GDM1 (cell line): Measurements from ENCODE around the gene DYNLT2.
"Not testable (repeated sequence)": the region's sequence is repeated elsewhere in the genome, so short reads cannot be mapped to it uniquely, and the experiment has no call there.

Experiments
- DNase-seq: peaks from one replicate; lab custom pipeline; 2025; lab: John Stamatoyannopoulos, UW

The DYNLT2 gene

DNA sequence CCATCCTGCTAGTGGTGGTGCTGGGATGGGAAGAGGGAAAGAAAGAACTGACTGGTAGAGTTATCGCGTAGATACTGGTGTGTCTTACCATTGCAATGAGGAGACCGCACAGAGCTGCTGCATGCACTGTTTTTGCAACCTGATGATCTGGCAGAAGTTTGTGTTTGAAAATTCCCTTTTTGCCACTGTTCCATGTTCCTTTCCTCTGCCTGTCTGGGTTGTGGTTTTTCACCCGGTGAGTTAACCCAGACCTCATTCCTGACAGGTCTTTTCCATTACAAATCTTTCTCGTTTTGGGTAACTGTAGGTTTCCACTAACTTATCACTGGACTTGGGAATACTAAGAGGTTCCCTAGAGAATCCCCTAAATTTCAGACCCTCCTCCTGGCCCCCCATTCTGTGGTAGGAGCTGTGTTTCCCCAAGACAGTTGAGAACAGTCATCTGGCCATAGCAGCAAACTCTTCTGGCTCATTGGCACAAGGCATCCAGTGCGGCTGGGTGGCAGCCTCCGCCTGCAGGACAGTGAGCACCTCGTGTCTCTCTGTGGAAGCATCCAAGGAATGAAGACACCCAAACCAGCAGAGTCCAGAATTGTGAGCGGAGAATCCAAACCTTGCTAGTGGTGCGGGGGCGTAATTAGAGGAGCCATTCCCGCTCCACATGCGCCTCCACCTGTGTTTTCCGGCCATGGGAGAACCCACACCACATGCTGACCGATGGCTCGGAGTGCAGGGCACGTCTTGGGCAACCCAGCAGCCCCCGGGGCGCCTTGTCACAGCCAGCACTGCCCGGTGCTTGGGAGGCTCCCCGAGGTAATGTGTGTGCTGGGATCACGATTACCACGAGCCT is 32.8 kb upstream of the DYNLT2 start:
- DNase-seq, result no peak

DNA sequence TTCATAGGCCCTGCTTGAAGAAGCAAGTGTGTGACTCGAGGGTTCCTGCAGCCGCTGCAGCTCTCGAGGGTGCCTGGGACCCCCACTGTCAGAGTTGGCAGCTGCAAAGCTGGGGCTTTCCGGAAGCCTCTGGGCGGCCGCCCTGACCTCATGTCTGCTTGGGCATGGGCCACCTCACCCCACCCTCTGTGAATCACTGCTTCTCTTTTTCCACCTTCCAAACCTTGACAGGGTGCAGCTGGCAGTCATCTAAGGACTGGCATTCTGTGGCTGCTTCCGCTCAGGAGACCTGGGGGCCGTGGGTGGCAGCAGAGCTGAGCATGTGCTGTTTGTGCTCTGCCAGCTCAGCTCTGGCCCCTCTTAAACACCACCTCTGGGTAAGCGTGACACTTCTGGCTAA is 32.0 kb upstream of the DYNLT2 start:
- no peak for DNase-seq

DNA sequence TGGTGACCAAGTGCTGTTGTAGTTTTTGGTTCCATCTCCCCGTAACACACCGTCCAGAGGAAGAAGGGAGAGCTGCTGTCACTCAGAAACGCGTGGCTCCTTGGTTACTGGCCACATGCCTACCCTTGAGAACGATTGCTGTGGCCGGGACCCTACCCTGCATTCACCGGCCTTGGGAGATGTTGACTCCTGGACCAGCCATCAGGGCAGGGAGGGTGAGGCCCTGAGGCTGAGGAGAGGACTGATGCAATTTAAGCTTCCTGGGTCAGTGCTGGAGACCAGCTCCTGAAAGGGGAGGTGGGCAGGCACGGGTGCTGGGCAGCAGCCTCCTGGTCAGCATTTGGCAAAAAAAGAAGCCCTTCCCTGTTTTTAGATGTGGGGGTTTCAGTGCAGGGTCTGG is 31.6 kb upstream of the DYNLT2 start:
- DNase-seq, result no peak

DNA sequence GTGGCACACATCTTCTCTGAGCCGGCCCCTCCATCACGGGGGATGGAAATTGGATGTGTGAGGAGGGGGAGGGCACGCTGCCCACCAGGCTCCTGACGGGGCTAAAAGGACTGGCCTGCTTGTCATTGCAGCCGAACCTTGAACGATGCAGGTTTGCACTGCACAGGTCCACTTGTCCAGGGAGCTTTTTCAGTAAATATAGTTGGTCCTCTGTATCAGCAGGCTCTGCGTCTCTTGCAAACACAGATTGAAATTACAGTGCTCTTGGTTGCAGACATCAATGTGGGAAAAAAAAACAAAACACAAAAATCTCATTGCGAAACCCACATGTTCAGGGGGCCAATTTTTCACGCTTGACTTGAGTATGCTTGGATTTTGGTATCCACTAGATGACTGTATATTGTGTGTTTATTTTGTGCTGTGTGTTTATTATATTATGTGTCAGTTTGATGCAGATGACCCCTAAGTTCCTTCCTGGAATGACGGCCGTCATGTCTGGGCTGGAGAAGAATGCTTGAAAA is 29.3 kb upstream of the DYNLT2 start:
- DNase-seq, result no peak

DNA sequence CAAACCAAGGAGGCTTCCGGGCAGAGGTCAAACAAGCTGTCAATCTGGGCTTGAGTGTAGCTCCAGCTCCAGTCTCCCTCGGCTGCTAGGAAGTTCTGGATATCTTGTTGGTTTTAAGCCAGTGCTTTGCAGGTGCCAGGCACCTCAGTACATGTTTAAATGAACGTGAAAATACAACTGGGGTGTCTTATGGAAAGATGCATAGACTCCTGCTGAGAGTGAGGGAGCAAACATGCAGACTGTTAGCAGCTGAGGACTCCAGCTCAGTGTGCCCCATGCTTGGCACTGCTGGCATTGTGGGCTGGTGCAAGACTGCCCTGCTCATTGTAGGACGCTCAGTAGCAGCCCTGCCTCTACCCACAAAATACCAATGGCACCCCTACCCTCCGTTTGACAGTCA is 28.5 kb upstream of the DYNLT2 start:
- DNase-seq, result no peak

DNA sequence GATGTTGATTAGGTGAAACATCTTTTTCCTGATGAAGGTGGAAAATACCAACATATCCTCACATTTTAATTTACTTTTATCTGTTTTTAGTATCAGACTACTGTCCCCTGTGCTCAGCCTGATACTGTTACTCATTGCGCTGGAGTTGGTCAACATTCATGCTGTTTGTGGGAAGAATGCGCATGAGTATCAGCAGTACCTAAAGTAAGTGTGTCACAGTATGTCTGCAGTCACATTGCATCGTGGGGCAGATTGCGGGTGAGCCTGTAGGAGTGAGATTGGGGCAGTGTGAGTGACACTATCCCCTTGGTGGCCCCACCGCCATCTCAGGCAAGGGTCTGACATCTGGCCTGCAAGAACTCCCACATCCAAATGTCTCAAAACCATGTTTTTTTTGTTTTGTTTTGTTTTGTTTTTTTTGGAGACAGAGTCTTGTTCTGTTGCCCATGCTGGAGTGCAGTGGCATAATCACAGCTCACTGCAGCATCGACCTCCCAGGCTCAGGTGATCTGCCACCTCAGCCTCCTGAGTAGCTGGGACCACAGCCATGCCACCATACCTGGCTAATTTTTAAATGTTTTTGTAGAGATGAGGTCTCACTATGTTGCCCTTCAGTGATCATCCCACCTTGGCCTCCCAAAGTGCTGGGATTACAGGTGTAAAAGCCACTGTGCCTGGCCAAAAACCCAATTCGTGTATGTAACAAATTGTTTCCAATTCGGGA is 27.9 kb upstream of the DYNLT2 start:
- DNase-seq, result no peak

DNA sequence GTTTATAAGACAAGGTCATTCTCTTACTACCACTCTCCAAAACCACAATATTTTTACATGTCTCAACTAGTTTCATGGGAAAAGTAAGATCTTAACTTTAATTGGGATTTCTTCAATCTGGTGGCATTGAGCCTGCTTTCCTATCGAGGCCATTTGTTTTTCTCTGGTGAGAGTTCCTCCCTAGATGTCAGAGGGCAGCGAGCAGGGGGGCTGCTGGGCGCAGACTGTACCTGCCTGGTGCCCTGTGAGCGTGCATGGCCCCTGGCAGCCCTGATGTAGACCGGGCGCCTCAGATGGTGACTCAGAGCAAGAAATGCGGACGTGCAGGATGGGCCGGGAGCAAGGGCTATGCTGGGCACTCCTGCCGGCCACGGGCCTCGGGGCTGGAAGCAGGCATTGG is 27.3 kb upstream of the DYNLT2 start:
- no peak for DNase-seq

DNA sequence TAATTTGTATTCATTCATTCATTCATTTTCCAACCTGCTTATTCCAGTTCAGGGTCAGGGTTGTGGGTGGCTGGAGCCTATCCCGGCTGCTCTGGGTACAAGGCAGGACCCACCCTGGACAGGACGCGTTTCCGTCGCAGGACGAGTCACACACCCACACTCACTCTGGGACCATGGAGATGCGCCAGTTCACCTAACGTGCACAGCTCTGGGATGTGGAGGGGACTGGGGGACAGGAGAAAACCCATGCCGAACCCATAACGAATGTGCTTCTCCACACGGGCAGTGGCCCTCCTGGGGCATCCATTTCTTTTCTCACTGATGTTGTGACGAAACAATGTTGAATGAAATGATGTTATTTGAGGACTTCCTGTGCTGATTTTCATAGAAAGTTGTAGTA is 26.5 kb upstream of the DYNLT2 start:
- DNase-seq, result no peak

DNA sequence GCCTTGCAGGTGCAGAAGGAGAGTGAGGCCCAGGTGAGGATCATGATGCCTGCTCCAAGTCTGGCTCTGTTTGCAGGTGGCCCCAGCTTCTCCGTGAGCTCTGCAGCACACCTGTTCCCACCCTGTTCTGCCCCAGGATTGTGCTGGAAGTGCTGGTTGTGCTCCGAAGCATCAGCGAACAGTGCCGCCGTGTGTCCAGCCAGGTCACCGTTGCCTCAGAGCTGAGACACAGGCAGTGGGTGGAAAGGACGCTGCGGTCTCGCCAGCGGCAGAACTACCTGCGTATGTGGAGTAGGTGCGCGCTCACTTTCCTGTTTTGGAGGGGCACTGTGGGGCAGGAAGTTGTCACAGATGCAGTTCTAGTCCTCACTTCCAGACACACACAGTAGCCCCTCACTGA is 25.0 kb upstream of the DYNLT2 start:
- no peak for DNase-seq

DNA sequence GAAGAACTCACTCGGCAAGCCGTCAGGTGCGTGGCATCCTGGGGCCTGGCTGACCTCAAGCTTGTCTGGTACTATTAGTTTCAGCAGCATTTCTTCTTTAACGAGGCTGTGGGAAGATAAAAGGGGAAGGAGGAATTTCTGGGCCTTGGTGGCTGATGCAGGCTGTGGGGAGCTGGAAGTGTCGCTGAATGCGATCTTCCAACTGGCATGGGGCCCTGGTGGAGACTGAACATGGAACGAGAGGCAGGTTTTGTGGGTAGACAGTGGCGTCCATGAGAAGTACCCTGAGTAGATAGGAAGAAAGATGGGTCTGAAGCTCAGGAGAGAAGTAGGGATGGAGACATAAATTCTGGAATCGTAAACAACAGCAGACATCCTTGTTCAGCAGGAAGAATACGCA is 23.9 kb upstream of the DYNLT2 start:
- DNase-seq, result no peak

DNA sequence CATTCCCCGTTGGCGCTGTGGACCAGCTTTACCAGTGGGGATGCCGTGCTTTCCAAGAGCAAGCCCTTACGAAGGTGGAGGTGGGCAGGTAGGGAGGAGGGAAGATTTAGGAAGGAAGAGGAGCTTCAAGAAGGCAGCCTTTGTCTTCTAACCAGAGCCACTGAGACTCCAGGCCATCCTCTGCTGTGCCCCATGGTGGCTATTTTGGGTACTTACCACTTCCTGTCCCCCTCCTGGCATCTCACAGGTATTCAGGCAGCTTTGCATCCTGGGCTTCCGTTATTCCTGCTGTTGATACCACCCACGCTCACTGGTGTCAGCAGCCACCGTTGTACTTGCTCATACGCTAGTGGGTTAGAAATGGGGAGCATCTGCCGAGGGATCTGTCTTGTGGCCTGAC is 23.0 kb upstream of the DYNLT2 start:
- no peak for DNase-seq

DNA sequence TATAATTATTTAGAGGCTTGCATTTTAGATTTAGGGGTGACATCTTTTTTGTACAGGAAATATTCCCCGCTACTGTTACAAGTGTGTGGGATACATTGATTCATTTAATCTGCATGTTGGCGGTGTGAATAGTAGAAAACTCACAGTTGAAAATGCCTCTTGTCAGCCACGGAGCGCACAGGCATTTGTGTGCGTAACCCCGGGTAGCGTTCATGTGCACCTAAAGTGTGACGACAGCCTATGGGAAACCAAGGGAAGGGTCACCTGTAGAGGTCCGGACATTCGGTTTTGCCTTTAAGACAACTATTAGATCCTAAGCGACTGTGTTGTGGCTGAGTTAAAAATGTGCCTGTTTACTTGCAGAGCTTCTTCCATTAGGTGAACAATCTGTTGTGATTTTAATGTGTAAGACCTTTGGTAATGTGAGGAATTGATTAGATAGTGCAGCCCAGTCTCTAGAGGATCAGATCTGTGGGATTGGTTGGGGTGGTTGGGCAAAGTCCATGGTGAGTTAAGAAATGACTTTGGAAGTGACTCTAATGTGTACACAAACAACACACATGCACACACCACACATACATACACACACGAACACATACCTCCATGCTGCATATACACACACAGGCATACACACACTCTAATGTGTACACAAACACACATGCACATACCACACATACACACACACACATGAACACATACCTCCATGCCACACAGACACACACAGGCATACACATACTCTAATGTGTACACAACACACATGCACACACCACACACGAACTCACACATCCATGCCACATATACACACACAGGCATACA is 15.8 kb upstream of the DYNLT2 start:
- no peak for DNase-seq

DNA sequence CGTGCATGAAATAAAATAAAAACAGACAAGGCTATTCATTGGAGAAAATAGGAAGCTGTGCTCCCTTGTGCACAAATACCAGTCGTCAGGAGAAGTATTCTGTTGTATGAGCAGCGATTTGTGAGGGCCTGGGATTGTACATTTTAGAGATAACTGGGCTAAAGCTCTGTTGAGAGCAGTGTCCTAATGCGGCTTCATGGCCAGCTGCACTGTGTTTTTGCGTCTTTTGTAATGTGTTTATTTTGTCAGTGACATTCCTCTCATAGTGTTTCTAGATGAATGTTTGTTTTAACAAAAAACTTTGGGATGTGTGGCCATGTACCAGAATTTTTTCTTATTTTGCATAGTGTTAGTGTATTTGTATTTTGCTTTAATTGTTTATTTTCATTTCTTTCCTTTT is 14.9 kb upstream of the DYNLT2 start:
- no peak for DNase-seq

DNA sequence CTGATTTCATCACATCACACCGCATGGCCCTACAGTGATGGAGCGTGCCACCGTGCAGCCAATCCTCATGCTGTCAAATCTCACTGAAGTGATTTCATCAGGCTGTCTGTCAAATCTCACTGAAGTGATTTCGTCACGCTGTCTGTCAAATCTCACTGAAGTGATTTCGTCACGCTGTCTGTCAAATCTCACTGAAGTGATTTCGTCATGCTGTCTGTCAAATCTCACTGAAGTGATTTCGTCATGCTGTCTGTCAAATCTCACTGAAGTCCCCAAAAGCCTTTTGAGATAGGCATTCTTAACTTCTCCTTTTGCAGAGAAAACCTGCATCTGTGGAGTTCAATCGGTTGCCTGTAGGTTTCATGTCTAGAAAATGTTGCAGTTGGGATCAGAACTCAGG is 14.4 kb upstream of the DYNLT2 start:
- DNase-seq, result not testable (repeated sequence)

DNA sequence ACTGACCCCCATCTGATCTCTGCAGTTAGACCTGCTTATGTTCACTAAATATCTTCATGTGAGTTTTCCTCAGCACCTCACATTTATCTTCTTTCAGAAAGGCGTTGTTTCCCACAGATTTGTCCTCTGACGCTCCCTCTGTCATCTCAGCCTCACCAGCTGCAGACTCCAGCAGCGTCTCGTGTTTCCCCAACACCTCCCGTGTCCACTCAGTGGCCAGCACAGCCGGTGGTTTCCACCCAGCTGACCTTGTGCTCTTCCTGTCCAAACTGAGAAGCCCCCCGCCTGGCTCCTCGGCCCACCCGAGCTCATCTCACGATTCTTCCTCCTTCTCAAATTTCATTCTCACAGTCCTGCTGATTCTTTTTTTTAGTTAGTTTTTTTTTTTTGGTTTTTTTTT is 12.5 kb upstream of the DYNLT2 start:
- DNase-seq, result no peak

DNA sequence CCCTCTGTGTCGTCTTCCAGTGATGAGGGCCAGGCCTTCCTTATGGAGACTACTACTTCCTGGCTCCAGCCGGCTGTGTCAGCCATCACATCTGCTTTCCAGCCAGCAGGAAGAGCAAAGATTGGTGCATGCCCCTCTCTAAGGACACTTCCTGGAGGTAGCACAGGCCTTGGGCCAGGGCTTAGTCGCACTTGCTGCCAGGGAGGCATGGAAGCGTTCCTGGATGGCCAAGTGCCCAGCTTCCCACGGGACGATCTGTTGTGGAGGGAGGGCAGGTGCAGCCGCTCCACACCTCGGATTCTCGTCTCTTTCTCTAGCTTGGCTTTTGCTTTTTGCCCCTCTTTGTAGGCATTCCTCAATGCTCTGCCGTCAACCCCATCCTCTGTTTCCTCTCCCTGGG is 11.9 kb upstream of the DYNLT2 start:
- no peak for DNase-seq

DNA sequence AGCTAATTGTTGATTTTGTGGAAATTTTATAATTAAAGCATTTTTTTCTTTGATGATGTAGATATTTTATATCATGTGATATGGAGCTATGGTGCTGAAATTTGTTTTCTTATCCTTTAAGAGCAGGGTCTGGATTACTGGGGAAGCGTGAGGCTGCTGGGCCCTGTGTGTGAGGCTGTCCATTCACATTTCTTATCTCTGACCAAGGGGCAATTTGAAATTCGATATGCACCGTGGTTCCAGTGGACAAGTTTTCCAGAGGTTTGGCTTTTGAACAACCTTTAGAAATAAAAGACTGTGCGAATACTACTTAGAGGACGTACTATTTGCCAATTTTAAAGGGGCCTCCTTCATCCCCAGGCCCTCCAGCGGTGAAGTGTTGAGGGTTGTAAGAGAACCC is 3.8 kb upstream of the DYNLT2 start:
- no peak for DNase-seq

DNA sequence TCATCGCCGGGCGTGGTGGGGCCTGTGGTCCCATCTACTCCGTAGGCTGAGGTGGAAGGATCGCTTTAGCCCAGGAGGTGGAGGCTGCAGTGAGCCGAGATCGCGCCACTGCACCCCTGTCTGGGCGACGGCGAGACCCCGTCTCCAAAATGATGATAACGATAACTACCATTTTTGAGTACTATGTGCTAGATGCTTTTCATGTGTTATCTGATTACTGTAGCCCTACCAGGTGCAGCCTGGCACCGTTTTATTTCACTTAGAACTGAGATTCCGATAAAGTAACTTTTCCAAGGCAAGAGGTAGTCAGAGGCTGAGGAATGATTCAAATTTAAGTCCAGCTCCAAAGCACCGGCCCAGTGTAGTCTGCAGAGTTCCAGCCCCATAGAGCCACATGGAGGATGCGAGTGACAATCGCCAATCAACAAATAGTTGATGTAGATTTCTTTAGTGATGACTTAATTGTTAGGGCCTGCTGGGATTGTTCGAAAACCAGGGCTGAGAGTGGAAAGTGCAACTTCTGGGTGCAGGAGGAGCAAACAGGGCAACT is 777 bp upstream of the DYNLT2 start:
- peak; percentile 26 for DNase-seq

DNA sequence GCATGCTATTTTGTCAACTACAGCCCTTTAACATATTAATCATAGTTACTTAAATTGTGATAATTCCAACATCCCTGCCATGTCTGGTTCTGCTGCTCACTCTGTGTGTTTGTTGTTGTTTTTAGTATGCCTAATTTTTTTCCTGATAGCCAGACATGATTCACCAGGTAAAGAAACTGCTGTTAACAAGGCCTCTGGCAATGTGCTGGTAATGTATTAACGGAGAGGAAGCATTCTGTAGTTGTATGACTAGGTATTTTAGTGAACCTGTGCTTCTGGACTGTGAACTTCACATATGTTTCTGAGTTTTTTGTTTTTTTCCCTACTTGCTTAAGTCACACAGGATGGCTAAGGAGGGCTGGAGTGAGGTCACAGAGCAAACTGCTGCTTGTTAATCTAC is 4.8 kb downstream of the DYNLT2 start:
- no peak for DNase-seq

DNA sequence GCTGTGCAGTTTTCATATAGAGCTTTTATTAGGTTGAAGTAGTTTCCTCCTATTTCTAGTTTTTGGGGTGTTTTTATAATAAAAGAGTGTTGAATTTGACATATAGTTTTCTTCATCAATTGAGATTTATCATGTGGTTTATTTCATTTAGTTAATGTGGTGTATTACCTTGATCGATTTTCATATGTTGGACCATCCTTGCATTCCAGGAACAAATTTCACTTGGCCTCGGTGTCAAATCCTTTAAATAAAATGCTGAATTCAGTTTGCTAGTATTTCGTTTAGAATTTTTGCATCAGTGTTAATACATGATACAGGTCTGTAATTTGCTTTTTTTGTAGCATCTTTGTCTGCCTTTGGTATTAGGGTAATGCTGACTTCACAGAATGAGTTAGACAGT is 6.0 kb downstream of the DYNLT2 start:
- no peak for DNase-seq

DNA sequence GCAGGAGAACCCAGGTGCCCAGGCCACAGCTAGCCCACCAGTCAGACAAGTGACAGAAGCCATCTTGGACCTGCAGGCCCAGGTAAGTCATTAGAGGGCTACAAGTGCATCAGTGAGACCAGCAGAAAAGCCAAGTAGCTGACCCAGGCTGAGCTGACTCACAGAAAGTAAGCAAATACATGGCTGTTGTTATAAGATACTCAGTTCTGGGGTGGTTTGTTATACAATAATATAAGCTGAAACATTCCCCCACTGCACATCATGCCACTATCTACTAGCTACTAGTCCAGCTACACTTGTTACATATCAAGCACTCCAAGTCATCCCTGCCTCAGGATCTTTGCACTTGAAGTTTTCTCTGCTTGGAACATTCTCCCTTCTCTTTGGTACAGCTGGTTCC is 10.0 kb downstream of the DYNLT2 start:
- no peak for DNase-seq

DNA sequence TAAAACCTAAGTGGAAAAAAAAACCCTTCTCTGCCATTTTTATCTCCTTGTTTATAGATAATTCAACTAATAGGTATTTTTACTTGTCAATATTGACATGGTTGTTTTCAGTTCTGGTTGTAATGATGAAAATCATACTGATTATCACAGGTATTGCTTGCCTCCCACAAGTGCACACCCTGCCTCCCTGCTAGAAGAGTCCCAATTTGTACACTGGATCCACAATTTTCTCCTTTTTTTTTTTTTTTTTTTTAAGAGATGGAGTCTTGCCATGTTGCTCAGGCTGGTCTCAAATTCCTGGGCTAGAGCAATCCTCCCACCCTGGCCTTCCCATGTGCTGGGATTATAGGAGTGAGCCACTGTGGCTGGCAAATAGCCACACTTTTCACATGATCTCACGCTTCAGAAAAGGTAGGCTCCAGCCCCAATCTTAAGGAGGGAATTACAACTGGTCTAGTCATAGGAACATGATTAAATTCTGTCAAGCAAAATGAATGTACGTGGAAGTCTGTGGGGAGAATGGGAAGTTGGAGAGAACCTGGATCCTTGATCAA is 12.3 kb downstream of the DYNLT2 start:
- DNase-seq, result no peak
